ENCODE data around the gene BCAS4. TPM values are rescaled to one million over a fixed set of nuclear protein-coding genes. Genes with fewer than 3 reads are reported as not detected.

BCAS4 gene
- total RNA-seq, 2 donors from 2014 or later = 7.7 to 10.2 TPM

GRCh38 chr20:50859161-50859560, 64.3 kb downstream of the BCAS4 start:
- no peak overlapping the region for H3K27ac ChIP-seq
- no peaks in the 10 kb centered on the region for H3K9me3 ChIP-seq
- DNase-seq (ENCODE audit: low spot score) (no peak), ATAC-seq (ENCODE audit: insufficient number of reproducible peaks, low FRiP score, low read depth) (no peak)
- no peaks in the 10 kb centered on the region for H3K4me1 ChIP-seq (ENCODE audit: control insufficient read depth in 1 of 2, low read depth in 2 of 2)
- H3K36me3 ChIP-seq = no peaks in the 10 kb centered on the region
- no peak for TF ChIP-seq CTCF (IDR thresholded peaks at IDR 0.05)
- H3K27me3 ChIP-seq (replicated peaks; ENCODE audit: insufficient read depth) = no peaks in the 10 kb centered on the region
- no peak overlapping the region for H3K4me3 ChIP-seq

- Histone ChIP-seq H3K4me3 (no peak overlapping the region), H3K27ac (no peak overlapping the region), H3K27me3 (replicated peaks; ENCODE audit: insufficient read depth) (no peaks in the 10 kb centered on the region), H3K36me3 (no peaks in the 10 kb centered on the region), H3K4me1 (ENCODE audit: control insufficient read depth in 1 of 2, low read depth in 2 of 2) (no peaks in the 10 kb centered on the region), H3K9me3 (no peaks in the 10 kb centered on the region)
- ATAC-seq (ENCODE audit: insufficient number of reproducible peaks, low FRiP score, low read depth) (no peak), DNase-seq (ENCODE audit: low spot score) (no peak)
- TF ChIP-seq CTCF (IDR thresholded peaks at IDR 0.05) = no peak
Measured at GRCh38 chr20:50861012-50861411, 66.2 kb downstream of the BCAS4 start.

GRCh38 chr20:50862546-50862945, 67.7 kb downstream of the BCAS4 start:
- ATAC-seq (ENCODE audit: insufficient number of reproducible peaks, low FRiP score, low read depth) = no peak

GRCh38 chr20:50865114-50865513, 70.3 kb downstream of the BCAS4 start:
- TF ChIP-seq CTCF (IDR thresholded peaks at IDR 0.05) = no peak
- Histone ChIP-seq H3K9me3 (no peaks in the 10 kb centered on the region), H3K4me3 (no peak overlapping the region), H3K4me1 (ENCODE audit: control insufficient read depth in 1 of 2, low read depth in 2 of 2) (no peaks in the 10 kb centered on the region), H3K27me3 (replicated peaks; ENCODE audit: insufficient read depth) (no peaks in the 10 kb centered on the region), H3K36me3 (no peaks in the 10 kb centered on the region), H3K27ac (no peak overlapping the region)
- DNase-seq (ENCODE audit: low spot score) (no peak), ATAC-seq (ENCODE audit: insufficient number of reproducible peaks, low FRiP score, low read depth) (no peak)

More at GRCh38 chr20:50862546-50862945, 67.7 kb downstream of the BCAS4 start:
- no peaks in the 10 kb centered on the region for H3K9me3 ChIP-seq
- no peaks in the 10 kb centered on the region for H3K27me3 ChIP-seq (replicated peaks; ENCODE audit: insufficient read depth)
- TF ChIP-seq CTCF (IDR thresholded peaks at IDR 0.05) = no peak
- no peaks in the 10 kb centered on the region for H3K36me3 ChIP-seq
- no peaks in the 10 kb centered on the region for H3K4me1 ChIP-seq (ENCODE audit: control insufficient read depth in 1 of 2, low read depth in 2 of 2)
- no peak overlapping the region for H3K27ac ChIP-seq
- DNase-seq (ENCODE audit: low spot score) = no peak
- H3K4me3 ChIP-seq = no peak overlapping the region

- no peak overlapping the region for H3K4me3 ChIP-seq
- ATAC-seq (ENCODE audit: insufficient number of reproducible peaks, low FRiP score, low read depth) (no peak), DNase-seq (ENCODE audit: low spot score) (no peak)
- TF ChIP-seq CTCF (IDR thresholded peaks at IDR 0.05) = no peak
- H3K27ac ChIP-seq = no peak overlapping the region
- H3K9me3 ChIP-seq = no peaks in the 10 kb centered on the region
- H3K4me1 ChIP-seq (ENCODE audit: control insufficient read depth in 1 of 2, low read depth in 2 of 2) = no peaks in the 10 kb centered on the region
- no peaks in the 10 kb centered on the region for H3K27me3 ChIP-seq (replicated peaks; ENCODE audit: insufficient read depth)
- H3K36me3 ChIP-seq = no peaks in the 10 kb centered on the region
Measured at GRCh38 chr20:50865591-50865990, 70.7 kb downstream of the BCAS4 start.
